WTC11 (cell line): ENCODE measurements around the gene NBEA.

ENCODE experiments used
- CBFB ChIP-seq: sonication (generic); formaldehyde crosslinking; IDR thresholded peaks from 2 replicates; pipeline ENCODE4 v1.8.1; 2022; ENCODE audit warnings: mild to moderate bottlenecking, low read depth, missing genetic modification reagents
- CREM ChIP-seq: sonication (generic); formaldehyde crosslinking; IDR thresholded peaks from 2 replicates; pipeline ENCODE4 v1.8.1; 2022; ENCODE audit warnings: mild to moderate bottlenecking, missing genetic modification reagents, moderate library complexity
- ELF4 ChIP-seq: sonication (generic); formaldehyde crosslinking; IDR thresholded peaks from 2 replicates; pipeline ENCODE4 v1.8.1; 2022; ENCODE audit warnings: low read depth, mild to moderate bottlenecking, moderate library complexity, missing genetic modification reagents
- TEAD4 ChIP-seq: sonication (generic); formaldehyde crosslinking; IDR thresholded peaks from 2 replicates; pipeline ENCODE4 v1.8.0; 2022; ENCODE audit warnings: mild to moderate bottlenecking, missing genetic modification reagents
- TF ChIP-seq, protein P1 (sequence below): fragments of 200-600 bp; IDR thresholded peaks from 2 replicates; pipeline ENCODE4 v1.8.0; 2022; ENCODE audit warnings: antibody characterized with exemption
- TF ChIP-seq, protein P2 (sequence below): sonication (generic); formaldehyde crosslinking; IDR thresholded peaks from 2 replicates; pipeline ENCODE4 v1.8.1; 2022; ENCODE audit warnings: missing genetic modification reagents, borderline replicate concordance
- TF ChIP-seq, protein P3 (sequence below): sonication (generic); formaldehyde crosslinking; IDR thresholded peaks from 2 replicates; pipeline ENCODE4 v1.8.1; 2023; ENCODE audit warnings: mild to moderate bottlenecking, missing genetic modification reagents, moderate library complexity

DNA sequence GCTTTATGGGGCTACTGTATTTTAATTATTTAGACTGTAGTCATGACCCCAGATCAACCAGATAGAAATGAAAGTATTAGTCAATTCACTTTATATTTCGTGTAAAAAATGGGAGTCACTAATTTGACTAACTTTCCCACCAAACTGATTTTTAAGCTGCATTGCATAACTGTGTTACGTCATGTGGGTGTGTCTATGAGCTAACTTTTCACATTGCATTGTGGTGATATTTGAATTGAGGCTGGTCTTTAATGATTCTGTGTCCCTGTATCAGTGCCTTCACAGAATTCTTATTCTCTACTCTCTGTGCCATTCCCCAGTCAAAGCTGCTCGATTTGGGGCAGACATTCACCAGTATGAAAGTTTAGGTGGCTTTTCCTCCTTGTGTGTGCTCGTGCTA lies 707.1 kb downstream of the NBEA start:
- TF ChIP-seq, protein P1, sequence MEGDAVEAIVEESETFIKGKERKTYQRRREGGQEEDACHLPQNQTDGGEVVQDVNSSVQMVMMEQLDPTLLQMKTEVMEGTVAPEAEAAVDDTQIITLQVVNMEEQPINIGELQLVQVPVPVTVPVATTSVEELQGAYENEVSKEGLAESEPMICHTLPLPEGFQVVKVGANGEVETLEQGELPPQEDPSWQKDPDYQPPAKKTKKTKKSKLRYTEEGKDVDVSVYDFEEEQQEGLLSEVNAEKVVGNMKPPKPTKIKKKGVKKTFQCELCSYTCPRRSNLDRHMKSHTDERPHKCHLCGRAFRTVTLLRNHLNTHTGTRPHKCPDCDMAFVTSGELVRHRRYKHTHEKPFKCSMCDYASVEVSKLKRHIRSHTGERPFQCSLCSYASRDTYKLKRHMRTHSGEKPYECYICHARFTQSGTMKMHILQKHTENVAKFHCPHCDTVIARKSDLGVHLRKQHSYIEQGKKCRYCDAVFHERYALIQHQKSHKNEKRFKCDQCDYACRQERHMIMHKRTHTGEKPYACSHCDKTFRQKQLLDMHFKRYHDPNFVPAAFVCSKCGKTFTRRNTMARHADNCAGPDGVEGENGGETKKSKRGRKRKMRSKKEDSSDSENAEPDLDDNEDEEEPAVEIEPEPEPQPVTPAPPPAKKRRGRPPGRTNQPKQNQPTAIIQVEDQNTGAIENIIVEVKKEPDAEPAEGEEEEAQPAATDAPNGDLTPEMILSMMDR = no peak
- TF ChIP-seq TEAD4 (CRISPR knock-in tag) (no peak), CREM (CRISPR knock-in tag) (no peak), ELF4 (CRISPR knock-in tag) (no peak), CBFB (CRISPR knock-in tag) (no peak)
- TF ChIP-seq, protein P2, sequence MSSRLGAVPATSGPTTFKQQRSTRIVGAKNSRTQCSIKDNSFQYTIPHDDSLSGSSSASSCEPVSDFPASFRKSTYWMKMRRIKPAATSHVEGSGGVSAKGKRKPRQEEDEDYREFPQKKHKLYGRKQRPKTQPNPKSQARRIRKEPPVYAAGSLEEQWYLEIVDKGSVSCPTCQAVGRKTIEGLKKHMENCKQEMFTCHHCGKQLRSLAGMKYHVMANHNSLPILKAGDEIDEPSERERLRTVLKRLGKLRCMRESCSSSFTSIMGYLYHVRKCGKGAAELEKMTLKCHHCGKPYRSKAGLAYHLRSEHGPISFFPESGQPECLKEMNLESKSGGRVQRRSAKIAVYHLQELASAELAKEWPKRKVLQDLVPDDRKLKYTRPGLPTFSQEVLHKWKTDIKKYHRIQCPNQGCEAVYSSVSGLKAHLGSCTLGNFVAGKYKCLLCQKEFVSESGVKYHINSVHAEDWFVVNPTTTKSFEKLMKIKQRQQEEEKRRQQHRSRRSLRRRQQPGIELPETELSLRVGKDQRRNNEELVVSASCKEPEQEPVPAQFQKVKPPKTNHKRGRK (CRISPR knock-in tag) = no peak
- TF ChIP-seq, protein P3, sequence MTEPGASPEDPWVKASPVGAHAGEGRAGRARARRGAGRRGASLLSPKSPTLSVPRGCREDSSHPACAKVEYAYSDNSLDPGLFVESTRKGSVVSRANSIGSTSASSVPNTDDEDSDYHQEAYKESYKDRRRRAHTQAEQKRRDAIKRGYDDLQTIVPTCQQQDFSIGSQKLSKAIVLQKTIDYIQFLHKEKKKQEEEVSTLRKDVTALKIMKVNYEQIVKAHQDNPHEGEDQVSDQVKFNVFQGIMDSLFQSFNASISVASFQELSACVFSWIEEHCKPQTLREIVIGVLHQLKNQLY (CRISPR knock-in tag) = no peak
